Activated T-helper 17 cell treated with anti-CD3 and anti-CD28 coated beads, Interleukin-2, amount 50 U/mL, for 72 hours (primary cell): ENCODE measurements around the gene BET1L. TPM values are rescaled to one million over a fixed set of nuclear protein-coding genes. Genes with fewer than 3 reads are reported as not detected.
A peak's percentile ranks its signal among the peaks of the same experiment; 100 is the strongest.
"Not testable (repeated sequence)": the region's sequence is repeated elsewhere in the genome, so short reads cannot be mapped to it uniquely, and the experiment has no call there.

Experiments used
- ATAC-seq: fragments of 150-1000 bp; cut with Tn5 transposase; replicated peaks from 2 replicates; pipeline ENCODE4 v1.10.0; 2021; ENCODE audit warnings: mild to moderate bottlenecking, moderate library complexity
- H3K27ac Mint-ChIP-seq: one replicate; pipeline ENCODE4 v1.8.0; 2022; ENCODE audit warnings: mixed read lengths
- H3K27me3 Mint-ChIP-seq: one replicate; pipeline ENCODE4 v1.8.0; 2022; ENCODE audit warnings: mixed read lengths
- H3K36me3 Mint-ChIP-seq: one replicate; pipeline ENCODE4 v1.8.0; 2022; ENCODE audit warnings: low read depth, mild to moderate bottlenecking, mixed read lengths
- H3K4me1 Mint-ChIP-seq: one replicate; pipeline ENCODE4 v1.8.0; 2022; ENCODE audit warnings: mixed read lengths
- H3K4me3 Mint-ChIP-seq: one replicate; pipeline ENCODE4 v1.8.0; 2022; ENCODE audit warnings: mild to moderate bottlenecking, mixed read lengths
- H3K9me3 Mint-ChIP-seq: one replicate; pipeline ENCODE4 v1.8.0; 2022; ENCODE audit warnings: mixed read lengths
- total RNA-seq, 2 donors: library from RNA; stranded (reverse); gene quantifications; one replicate each; pipeline ENCODE4 v1.2.3, GENCODE V29; 2022

BET1L gene
- total RNA-seq, 2 donors from 2014 or later: 32.5 to 84.3 TPM

- Mint-ChIP-seq H3K4me1 (peaks cover 10% of the 10 kb centered on the region), H3K27ac (no peak overlapping the region), H3K36me3 (peaks cover 9% of the 10 kb centered on the region)
These were observed 14.3 kb upstream of the BET1L start for GRCh38 chr11:221539-221938.

GRCh38 chr11:220641-221215, 13.5 kb upstream of the BET1L start:
- H3K4me1 Mint-ChIP-seq, H3K27ac Mint-ChIP-seq, H3K9me3 Mint-ChIP-seq, H3K27me3 Mint-ChIP-seq, H3K4me3 Mint-ChIP-seq: not testable (repeated sequence)
- peak; percentile 53 for ATAC-seq
- peaks cover 15% of the 10 kb centered on the region for H3K36me3 Mint-ChIP-seq

More at GRCh38 chr11:221539-221938, 14.3 kb upstream of the BET1L start:
- H3K9me3 Mint-ChIP-seq: no peaks in the 10 kb centered on the region
- no peak for ATAC-seq
- no peak overlapping the region for H3K4me3 Mint-ChIP-seq
- no peaks in the 10 kb centered on the region for H3K27me3 Mint-ChIP-seq

GRCh38 chr11:218815-219593, 11.8 kb upstream of the BET1L start:
- Mint-ChIP-seq H3K9me3 (no peaks in the 10 kb centered on the region), H3K27ac (peak overlapping the region; percentile 70), H3K27me3 (no peaks in the 10 kb centered on the region), H3K4me1 (peaks cover 3% of the 10 kb centered on the region), H3K4me3 (no peak overlapping the region), H3K36me3 (peaks cover 32% of the 10 kb centered on the region)
- no peak for ATAC-seq

GRCh38 chr11:217704-218103, 10.5 kb upstream of the BET1L start:
- Mint-ChIP-seq H3K27me3 (no peaks in the 10 kb centered on the region), H3K4me1 (peaks cover 3% of the 10 kb centered on the region), H3K4me3 (no peak overlapping the region), H3K9me3 (no peaks in the 10 kb centered on the region), H3K36me3 (peaks cover 41% of the 10 kb centered on the region), H3K27ac (peak overlapping the region; percentile 20)
- ATAC-seq: no peak

- no peak overlapping the region for H3K4me3 Mint-ChIP-seq
- H3K27me3 Mint-ChIP-seq: no peaks in the 10 kb centered on the region
- ATAC-seq: no peak
- no peaks in the 10 kb centered on the region for H3K9me3 Mint-ChIP-seq
- H3K27ac Mint-ChIP-seq: peak overlapping the region; percentile 69
- H3K4me1 Mint-ChIP-seq: peaks cover 6% of the 10 kb centered on the region
- H3K36me3 Mint-ChIP-seq: peaks cover 55% of the 10 kb centered on the region
These were observed 9.1 kb upstream of the BET1L start for GRCh38 chr11:216081-216974.

GRCh38 chr11:215581-216037, 8.4 kb upstream of the BET1L start:
- no peak for ATAC-seq
- peak overlapping the region; percentile 69 for H3K27ac Mint-ChIP-seq
- no peak overlapping the region for H3K4me3 Mint-ChIP-seq
- H3K4me1 Mint-ChIP-seq: peaks cover 8% of the 10 kb centered on the region
- H3K27me3 Mint-ChIP-seq: no peaks in the 10 kb centered on the region
- H3K9me3 Mint-ChIP-seq: no peaks in the 10 kb centered on the region
- H3K36me3 Mint-ChIP-seq: peaks cover 62% of the 10 kb centered on the region

- no peak for ATAC-seq
- no peaks in the 10 kb centered on the region for H3K27me3 Mint-ChIP-seq
These were observed 6.9 kb upstream of the BET1L start for GRCh38 chr11:214083-214482.

GRCh38 chr11:213111-213510, 5.9 kb upstream of the BET1L start:
- Mint-ChIP-seq H3K36me3 (peaks cover 82% of the 10 kb centered on the region), H3K4me3 (no peak overlapping the region), H3K27ac (peak overlapping the region; percentile 31), H3K9me3 (no peaks in the 10 kb centered on the region), H3K27me3 (no peaks in the 10 kb centered on the region), H3K4me1 (peaks cover 12% of the 10 kb centered on the region)
- no peak for ATAC-seq

More at GRCh38 chr11:214083-214482, 6.9 kb upstream of the BET1L start:
- H3K27ac Mint-ChIP-seq: no peak overlapping the region
- peaks cover 12% of the 10 kb centered on the region for H3K4me1 Mint-ChIP-seq
- peaks cover 73% of the 10 kb centered on the region for H3K36me3 Mint-ChIP-seq
- H3K4me3 Mint-ChIP-seq: no peak overlapping the region
- H3K9me3 Mint-ChIP-seq: no peaks in the 10 kb centered on the region

GRCh38 chr11:212150-213100, 5.2 kb upstream of the BET1L start:
- H3K27ac Mint-ChIP-seq: peak overlapping the region; percentile 31
- H3K4me3 Mint-ChIP-seq: peak overlapping the region; percentile 46
- ATAC-seq: no peak
- H3K27me3 Mint-ChIP-seq: no peaks in the 10 kb centered on the region
- no peaks in the 10 kb centered on the region for H3K9me3 Mint-ChIP-seq
- peaks cover 12% of the 10 kb centered on the region for H3K4me1 Mint-ChIP-seq
- peaks cover 89% of the 10 kb centered on the region for H3K36me3 Mint-ChIP-seq

- peak overlapping the region; percentile 100 for H3K27ac Mint-ChIP-seq
- H3K9me3 Mint-ChIP-seq: no peaks in the 10 kb centered on the region
- H3K36me3 Mint-ChIP-seq: peaks cover 96% of the 10 kb centered on the region
- no peak for ATAC-seq
- H3K27me3 Mint-ChIP-seq: no peaks in the 10 kb centered on the region
- peak overlapping the region; percentile 46 for H3K4me3 Mint-ChIP-seq
- H3K4me1 Mint-ChIP-seq: peaks cover 12% of the 10 kb centered on the region
These were observed 4.5 kb upstream of the BET1L start for GRCh38 chr11:211741-212140.

GRCh38 chr11:211295-211694, 4.1 kb upstream of the BET1L start:
- ATAC-seq: no peak
- Mint-ChIP-seq H3K4me3 (peak overlapping the region; percentile 46), H3K4me1 (peaks cover 12% of the 10 kb centered on the region), H3K36me3 (peaks cover 100% of the 10 kb centered on the region), H3K9me3 (no peaks in the 10 kb centered on the region), H3K27me3 (no peaks in the 10 kb centered on the region), H3K27ac (peak overlapping the region; percentile 100)

- Mint-ChIP-seq H3K36me3 (peaks cover 100% of the 10 kb centered on the region), H3K9me3 (no peaks in the 10 kb centered on the region), H3K27ac (peak overlapping the region; percentile 100), H3K4me1 (peaks cover 12% of the 10 kb centered on the region), H3K4me3 (peak overlapping the region; percentile 100), H3K27me3 (no peaks in the 10 kb centered on the region)
- no peak for ATAC-seq
These were observed 3.6 kb upstream of the BET1L start for GRCh38 chr11:210803-211180.

GRCh38 chr11:210122-210802, 3.1 kb upstream of the BET1L start:
- H3K27me3 Mint-ChIP-seq: no peaks in the 10 kb centered on the region
- ATAC-seq: no peak
- peaks cover 100% of the 10 kb centered on the region for H3K36me3 Mint-ChIP-seq
- peak overlapping the region; percentile 100 for H3K27ac Mint-ChIP-seq
- peaks cover 12% of the 10 kb centered on the region for H3K4me1 Mint-ChIP-seq
- no peaks in the 10 kb centered on the region for H3K9me3 Mint-ChIP-seq
- H3K4me3 Mint-ChIP-seq: peak overlapping the region; percentile 100
